HL-60 (cell line): ENCODE measurements around the gene ATG10.

Experiments used
- DNase-seq, 2 experiments: peaks; one replicate each; pipeline ENCODE4 v3.0.0-alpha.2; 2010 to 2020; ENCODE audit warnings: low read depth in 1 of 2, low spot score in 1 of 2
- H3K27ac ChIP-seq: fragments of 250-450 bp; sonication (Bioruptor Pico); replicated peaks from 2 replicates; pipeline ENCODE4 v1.5.1; 2020; ENCODE audit warnings: mild to moderate bottlenecking, moderate library complexity
- H3K27me3 ChIP-seq: fragments of 250-450 bp; sonication (Bioruptor Pico); 2 replicates; pipeline ENCODE4 v1.5.1; 2021; ENCODE audit warnings: mild to moderate bottlenecking, moderate library complexity; ENCODE audit not compliant: insufficient read depth, poor library complexity, severe bottlenecking
- H3K4me3 ChIP-seq: replicated peaks from 2 replicates; pipeline ENCODE4 v1.5.1; 2011; ENCODE audit warnings: mild to moderate bottlenecking, control low read depth, low read length; ENCODE audit not compliant: insufficient read depth
- CTCF ChIP-seq: IDR thresholded peaks from one replicate; pipeline ENCODE4 v1.5.1; 2011; ENCODE audit warnings: low read length, control low read depth, inconsistent platforms; ENCODE audit not compliant: insufficient read depth
- GABPA ChIP-seq: IDR thresholded peaks from 2 replicates; pipeline ENCODE4 v1.6.1; 2012; ENCODE audit warnings: low read depth
- POLR2AphosphoS5 ChIP-seq: IDR thresholded peaks from 2 replicates; pipeline ENCODE4 v1.6.1; 2012; ENCODE audit warnings: low read depth
- REST ChIP-seq: IDR thresholded peaks from 2 replicates; pipeline ENCODE4 v1.6.1; 2012; ENCODE audit warnings: low read depth; ENCODE audit not compliant: insufficient replicate concordance
- SPI1 ChIP-seq: IDR thresholded peaks from 2 replicates; pipeline ENCODE4 v1.6.1; 2012; ENCODE audit warnings: low read depth, mild to moderate bottlenecking, borderline replicate concordance

ATG10 gene

GRCh38 chr5:82155305-82155704, 183.5 kb downstream of the ATG10 start:
- H3K4me3 ChIP-seq = no peak overlapping the region
- H3K27me3 ChIP-seq = no peaks in the 10 kb centered on the region
- no peak overlapping the region for H3K27ac ChIP-seq
- DNase-seq = no peak
- TF ChIP-seq REST (no peak), GABPA (no peak), POLR2AphosphoS5 (no peak), CTCF (no peak), SPI1 (no peak)

GRCh38 chr5:82156874-82157273, 185.1 kb downstream of the ATG10 start:
- DNase-seq = no peak
- TF ChIP-seq POLR2AphosphoS5 (no peak), GABPA (no peak), SPI1 (no peak), REST (no peak), CTCF (no peak)

GRCh38 chr5:82158755-82159413, 187.1 kb downstream of the ATG10 start:
- H3K4me3 ChIP-seq = no peak overlapping the region
- H3K27ac ChIP-seq = no peak overlapping the region
- DNase-seq = no peak
- TF ChIP-seq GABPA (no peak), REST (no peak), POLR2AphosphoS5 (no peak), CTCF (no peak), SPI1 (no peak)
- H3K27me3 ChIP-seq = no peaks in the 10 kb centered on the region

More at GRCh38 chr5:82156874-82157273, 185.1 kb downstream of the ATG10 start:
- no peak overlapping the region for H3K4me3 ChIP-seq
- no peak overlapping the region for H3K27ac ChIP-seq
- no peaks in the 10 kb centered on the region for H3K27me3 ChIP-seq
